ENCODE results near the gene SCARB1.
A peak's percentile ranks its signal among the peaks of the same experiment; 100 is the strongest.

Gene SCARB1

DNA sequence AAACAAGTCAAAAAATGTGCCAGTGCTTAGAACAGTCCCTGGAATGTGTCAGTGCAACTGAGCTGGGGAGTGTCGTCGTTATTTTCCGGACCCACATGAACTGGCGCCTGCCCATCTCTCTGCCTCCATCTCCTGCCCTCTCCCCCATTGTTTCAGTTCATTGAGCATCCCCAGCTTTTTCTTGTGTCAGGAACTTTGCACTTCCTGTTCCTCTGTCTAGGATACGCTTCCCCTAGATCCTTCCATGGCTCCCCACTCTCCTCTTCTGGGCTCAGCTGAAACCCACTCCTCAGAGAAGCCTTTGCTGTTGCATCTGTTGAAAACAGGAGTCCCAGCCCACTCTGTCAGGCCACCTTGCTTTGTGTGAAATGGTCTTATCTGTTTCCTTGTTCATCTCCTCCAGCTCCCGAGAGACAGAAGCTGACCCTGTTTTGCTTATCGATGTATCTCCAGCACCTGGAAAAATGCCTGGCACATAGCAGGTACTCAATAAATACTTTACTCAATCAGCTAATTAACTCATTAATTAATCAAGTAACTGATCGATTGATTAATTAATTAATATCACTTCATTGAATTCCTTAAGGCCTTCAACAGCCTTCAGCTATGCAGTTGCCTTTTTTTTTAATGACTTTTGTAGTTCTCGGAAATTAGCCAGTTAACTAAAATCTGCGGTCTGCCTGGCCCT is 2.7 kb upstream of the SCARB1 start:
- Histone ChIP-seq H3K27me3 (ENCODE audit: control insufficient read depth, insufficient read depth, low read length) (no peaks in the 10 kb centered on the region), H3K36me3 (ENCODE audit: control insufficient read depth, insufficient read depth, low read length) (no peaks in the 10 kb centered on the region), H3K27ac (ENCODE audit: low read depth, low read length) (no peak overlapping the region), H3K4me1 (ENCODE audit: control insufficient read depth, insufficient read depth, low read length) (peaks cover 2% of the 10 kb centered on the region), H3K9ac (ENCODE audit: low read length) (no peak overlapping the region), H3K4me3 (ENCODE audit: low read length) (no peak overlapping the region)

DNA sequence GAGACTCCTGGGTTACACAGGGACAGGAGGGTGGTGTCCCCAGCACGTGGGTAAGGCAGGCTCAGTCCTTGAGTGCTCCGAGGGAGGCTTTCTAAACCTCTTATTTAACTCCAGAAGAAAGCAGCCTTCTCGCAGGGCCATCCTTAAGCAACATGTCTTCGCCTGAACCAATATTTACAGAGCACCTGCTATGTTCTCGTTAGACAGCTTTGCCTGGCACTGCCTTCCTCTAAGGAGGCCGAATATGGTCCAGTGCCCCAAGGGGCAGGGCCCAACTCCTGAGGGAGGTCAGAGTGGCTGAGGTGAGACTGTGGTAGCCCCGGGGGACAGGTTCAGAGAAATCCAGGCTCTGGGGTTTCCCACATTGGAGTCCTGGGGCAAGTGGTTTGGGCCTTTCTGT is 2.1 kb upstream of the SCARB1 start:
- Histone ChIP-seq H3K27me3 (ENCODE audit: control insufficient read depth, insufficient read depth, low read length) (no peaks in the 10 kb centered on the region), H3K9ac (ENCODE audit: low read length) (no peak overlapping the region), H3K27ac (ENCODE audit: low read depth, low read length) (no peak overlapping the region), H3K4me1 (ENCODE audit: control insufficient read depth, insufficient read depth, low read length) (peaks cover 2% of the 10 kb centered on the region), H3K4me3 (ENCODE audit: low read length) (no peak overlapping the region), H3K36me3 (ENCODE audit: control insufficient read depth, insufficient read depth, low read length) (no peaks in the 10 kb centered on the region)

DNA sequence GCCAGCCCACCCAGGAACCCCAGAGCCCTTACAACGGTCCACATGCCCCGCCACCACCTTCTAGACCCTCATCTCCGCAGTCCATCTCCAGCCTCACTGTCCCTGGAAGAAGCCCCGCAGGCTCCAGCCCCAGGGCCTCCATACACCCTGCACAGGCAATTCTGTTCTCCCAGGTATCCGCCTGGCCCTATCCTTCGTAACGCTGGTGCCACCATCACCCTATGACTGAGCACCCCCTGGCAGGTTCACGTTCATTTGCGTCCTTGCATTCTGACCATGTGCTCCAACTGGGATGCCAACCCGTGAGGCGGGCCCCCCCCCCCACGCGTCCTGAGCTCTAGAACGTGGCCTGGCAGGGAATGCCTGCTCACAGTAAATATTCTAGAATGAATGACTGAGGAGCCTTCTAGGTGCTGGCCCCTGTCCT is 675 bp upstream of the SCARB1 start:
- Histone ChIP-seq H3K9ac (ENCODE audit: low read length) (no peak overlapping the region), H3K4me3 (ENCODE audit: low read length) (peak overlapping the region; percentile 68), H3K27ac (ENCODE audit: low read depth, low read length) (no peak overlapping the region), H3K4me1 (ENCODE audit: control insufficient read depth, insufficient read depth, low read length) (peaks cover 2% of the 10 kb centered on the region), H3K27me3 (ENCODE audit: control insufficient read depth, insufficient read depth, low read length) (no peaks in the 10 kb centered on the region), H3K36me3 (ENCODE audit: control insufficient read depth, insufficient read depth, low read length) (no peaks in the 10 kb centered on the region)

DNA sequence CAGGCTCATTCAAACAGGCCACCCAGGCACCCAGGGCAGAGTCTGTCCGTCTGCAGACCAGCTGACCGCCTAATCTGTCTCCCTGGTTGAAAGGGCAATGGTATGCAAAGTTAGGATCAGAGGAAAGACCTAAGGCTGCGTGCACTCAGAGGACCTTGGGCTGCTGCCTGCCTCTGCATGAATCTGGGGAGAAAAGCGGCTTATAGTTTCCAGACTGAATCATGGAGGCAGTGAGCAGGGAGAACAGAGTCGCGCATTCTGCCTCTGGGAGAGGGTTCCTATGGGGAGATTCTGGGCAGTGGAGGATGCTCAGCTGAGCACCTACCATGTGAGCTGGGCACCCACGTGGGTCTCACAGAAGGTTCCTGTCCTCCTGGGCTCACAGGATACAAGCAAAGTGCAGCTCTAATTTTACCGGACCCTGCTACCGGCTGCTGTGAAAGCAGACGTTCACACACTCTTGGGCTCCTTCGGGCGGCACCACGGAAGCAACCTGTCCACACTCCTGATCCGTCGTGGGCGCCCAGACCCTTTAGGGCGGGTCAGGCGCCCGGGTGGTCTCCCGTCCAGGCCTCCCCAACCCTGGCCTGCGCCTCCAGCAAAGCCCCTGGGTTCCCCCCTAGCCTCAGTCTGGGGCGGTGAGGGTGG is 772 bp downstream of the SCARB1 start:
- H3K27ac ChIP-seq (ENCODE audit: low read depth, low read length) = no peak overlapping the region
- no peaks in the 10 kb centered on the region for H3K27me3 ChIP-seq (ENCODE audit: control insufficient read depth, insufficient read depth, low read length)
- peak overlapping the region; percentile 88 for H3K4me3 ChIP-seq (ENCODE audit: low read length)
- no peaks in the 10 kb centered on the region for H3K36me3 ChIP-seq (ENCODE audit: control insufficient read depth, insufficient read depth, low read length)
- peaks cover 2% of the 10 kb centered on the region for H3K4me1 ChIP-seq (ENCODE audit: control insufficient read depth, insufficient read depth, low read length)
- H3K9ac ChIP-seq (ENCODE audit: low read length) = no peak overlapping the region

DNA sequence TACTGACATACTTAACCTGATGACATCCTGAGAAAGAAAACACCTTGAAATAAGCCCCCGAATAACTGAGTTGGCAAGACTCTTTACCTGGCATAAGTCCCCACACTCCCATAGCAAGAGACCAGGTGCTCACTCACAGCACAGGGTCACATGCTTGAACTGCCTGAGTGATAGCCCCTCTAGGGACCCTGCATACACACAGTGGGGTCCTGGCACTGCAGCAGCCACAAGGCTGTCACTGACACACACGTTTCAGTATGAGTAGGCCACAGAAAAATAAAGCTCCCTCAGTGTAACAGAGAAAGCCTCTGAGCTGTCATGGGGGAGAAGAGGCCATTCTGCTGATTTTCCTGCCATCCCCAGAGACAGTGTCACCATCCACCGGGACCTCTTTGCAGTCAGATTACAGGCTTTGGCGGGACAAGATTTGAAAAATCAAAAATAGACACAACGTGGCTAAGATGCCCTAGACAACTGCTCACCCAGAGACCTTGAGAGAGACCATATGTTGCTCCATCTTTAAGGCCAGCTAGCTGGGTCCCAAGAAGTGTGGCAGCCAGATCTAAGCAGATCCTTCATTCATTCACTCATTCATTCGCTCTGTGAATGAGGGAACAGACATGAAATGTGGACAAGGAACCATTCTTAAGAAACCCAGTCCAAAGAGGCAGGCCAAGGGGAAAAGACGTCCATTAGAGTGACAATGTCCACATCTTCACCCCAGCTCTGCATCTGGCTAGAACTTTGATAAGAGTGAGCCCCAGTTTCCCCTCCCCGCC is 1.6 kb downstream of the SCARB1 start:
- Histone ChIP-seq H3K36me3 (ENCODE audit: control insufficient read depth, insufficient read depth, low read length) (no peaks in the 10 kb centered on the region), H3K27ac (ENCODE audit: low read depth, low read length) (no peak overlapping the region), H3K9ac (ENCODE audit: low read length) (no peak overlapping the region), H3K27me3 (ENCODE audit: control insufficient read depth, insufficient read depth, low read length) (no peaks in the 10 kb centered on the region), H3K4me3 (ENCODE audit: low read length) (no peak overlapping the region), H3K4me1 (ENCODE audit: control insufficient read depth, insufficient read depth, low read length) (peaks cover 2% of the 10 kb centered on the region)

DNA sequence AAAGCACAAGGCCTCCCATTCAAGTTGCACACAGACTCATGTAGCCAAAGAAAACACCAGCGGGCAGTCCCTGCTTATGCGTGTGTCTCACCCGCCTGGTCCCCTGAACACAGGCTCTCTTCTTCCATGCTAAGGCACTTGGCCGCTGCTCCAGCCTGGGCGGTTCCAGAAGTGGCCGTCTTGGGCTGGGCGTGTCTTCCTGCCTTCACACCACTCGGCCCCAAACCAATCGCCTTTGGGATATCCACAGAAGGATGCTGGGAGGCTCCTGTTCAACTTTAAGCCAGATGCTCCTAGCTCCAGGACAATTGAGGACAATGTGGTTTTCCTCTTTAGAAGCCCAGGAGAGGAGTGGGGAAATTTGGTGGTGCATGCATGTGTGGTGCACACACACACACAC is 2.2 kb downstream of the SCARB1 start:
- H3K27me3 ChIP-seq (ENCODE audit: control insufficient read depth, insufficient read depth, low read length) = no peaks in the 10 kb centered on the region
- no peak overlapping the region for H3K4me3 ChIP-seq (ENCODE audit: low read length)
- H3K4me1 ChIP-seq (ENCODE audit: control insufficient read depth, insufficient read depth, low read length) = peaks cover 4% of the 10 kb centered on the region
- no peak overlapping the region for H3K27ac ChIP-seq (ENCODE audit: low read depth, low read length)
- no peaks in the 10 kb centered on the region for H3K36me3 ChIP-seq (ENCODE audit: control insufficient read depth, insufficient read depth, low read length)
- no peak overlapping the region for H3K9ac ChIP-seq (ENCODE audit: low read length)

DNA sequence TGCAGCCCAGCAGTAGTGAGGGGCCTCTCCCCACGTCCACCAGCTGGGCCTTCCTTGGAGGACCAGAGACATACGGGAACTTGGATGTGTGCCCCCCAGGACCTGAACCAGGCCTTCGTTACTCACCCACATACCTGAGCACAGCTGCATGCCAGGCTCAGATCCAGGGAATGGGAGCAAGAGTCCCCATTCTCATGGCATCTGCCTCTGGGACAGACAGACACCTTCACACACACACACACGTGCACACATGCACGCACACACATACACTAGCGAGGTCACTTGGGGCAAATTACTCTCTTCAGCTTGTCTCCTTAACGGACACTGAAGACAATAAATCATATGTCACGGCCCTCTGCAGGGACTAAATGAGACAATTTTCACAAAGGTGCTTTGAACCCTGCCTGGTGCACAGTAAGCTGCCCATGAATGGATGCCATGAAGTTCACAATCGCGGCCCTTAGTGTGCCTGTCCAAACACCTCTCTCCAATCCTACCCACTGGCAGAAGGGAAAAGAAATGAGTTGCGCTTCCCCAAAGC is 5.7 kb downstream of the SCARB1 start:
- Histone ChIP-seq H3K27me3 (ENCODE audit: control insufficient read depth, insufficient read depth, low read length) (no peaks in the 10 kb centered on the region), H3K27ac (ENCODE audit: low read depth, low read length) (no peak overlapping the region), H3K9ac (ENCODE audit: low read length) (no peak overlapping the region), H3K4me3 (ENCODE audit: low read length) (no peak overlapping the region), H3K36me3 (ENCODE audit: control insufficient read depth, insufficient read depth, low read length) (no peaks in the 10 kb centered on the region), H3K4me1 (ENCODE audit: control insufficient read depth, insufficient read depth, low read length) (peaks cover 7% of the 10 kb centered on the region)

DNA sequence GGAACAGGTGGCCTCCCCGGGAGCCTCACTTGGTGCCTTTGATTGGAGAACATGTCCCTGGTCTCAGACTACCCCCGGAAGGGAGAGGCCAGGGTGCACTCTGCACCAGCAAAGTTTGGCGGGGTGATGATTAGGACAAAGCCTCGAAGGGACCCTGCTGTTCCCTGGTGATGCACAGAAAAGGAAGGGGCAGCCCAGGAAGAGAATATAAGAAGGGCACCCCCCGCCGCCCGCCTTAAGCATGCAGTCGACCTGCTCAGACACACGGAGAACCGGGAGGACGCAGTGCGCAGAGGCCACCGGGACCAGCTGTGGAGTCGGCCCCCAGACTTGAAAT is 6.9 kb downstream of the SCARB1 start:
- Histone ChIP-seq H3K27ac (ENCODE audit: low read depth, low read length) (no peak overlapping the region), H3K9ac (ENCODE audit: low read length) (no peak overlapping the region), H3K27me3 (ENCODE audit: control insufficient read depth, insufficient read depth, low read length) (no peaks in the 10 kb centered on the region), H3K4me1 (ENCODE audit: control insufficient read depth, insufficient read depth, low read length) (peaks cover 7% of the 10 kb centered on the region), H3K4me3 (ENCODE audit: low read length) (no peak overlapping the region), H3K36me3 (ENCODE audit: control insufficient read depth, insufficient read depth, low read length) (no peaks in the 10 kb centered on the region)

DNA sequence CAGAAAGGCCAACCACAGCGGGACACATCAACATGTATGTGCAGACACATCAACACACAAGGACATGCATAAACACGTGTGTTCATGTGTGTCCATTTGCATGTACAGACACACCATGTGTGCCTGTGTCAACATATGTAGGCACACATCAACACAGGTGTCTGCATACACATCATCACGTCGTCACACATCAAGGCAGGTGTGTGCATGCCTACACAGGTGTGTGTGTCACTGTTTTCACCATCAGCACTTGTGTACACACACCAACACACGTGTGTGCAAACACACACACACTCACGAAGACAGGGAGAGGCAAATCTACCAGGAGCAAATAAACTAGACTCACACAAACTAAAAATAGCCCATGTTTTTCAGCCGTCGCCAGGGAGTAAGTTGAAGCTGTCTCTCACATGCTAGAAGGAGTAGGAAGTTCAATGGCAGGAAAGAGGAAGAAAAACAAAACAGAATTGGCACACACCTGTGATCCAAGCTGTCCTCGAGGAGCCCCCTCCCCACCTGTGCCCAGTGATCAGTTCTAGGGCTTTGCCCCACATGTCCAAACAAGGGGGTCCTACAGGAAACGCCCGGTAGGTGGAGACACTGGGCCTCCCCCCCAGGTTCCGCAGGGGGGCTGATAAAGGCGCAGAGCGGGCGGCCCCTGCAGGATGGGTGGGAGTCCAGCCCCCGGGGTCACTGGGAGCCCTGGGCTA is 7.4 kb downstream of the SCARB1 start:
- H3K4me1 ChIP-seq (ENCODE audit: control insufficient read depth, insufficient read depth, low read length) = peaks cover 7% of the 10 kb centered on the region
- no peak overlapping the region for H3K27ac ChIP-seq (ENCODE audit: low read depth, low read length)
- H3K9ac ChIP-seq (ENCODE audit: low read length) = no peak overlapping the region
- H3K36me3 ChIP-seq (ENCODE audit: control insufficient read depth, insufficient read depth, low read length) = no peaks in the 10 kb centered on the region
- H3K4me3 ChIP-seq (ENCODE audit: low read length) = no peak overlapping the region
- no peaks in the 10 kb centered on the region for H3K27me3 ChIP-seq (ENCODE audit: control insufficient read depth, insufficient read depth, low read length)

DNA sequence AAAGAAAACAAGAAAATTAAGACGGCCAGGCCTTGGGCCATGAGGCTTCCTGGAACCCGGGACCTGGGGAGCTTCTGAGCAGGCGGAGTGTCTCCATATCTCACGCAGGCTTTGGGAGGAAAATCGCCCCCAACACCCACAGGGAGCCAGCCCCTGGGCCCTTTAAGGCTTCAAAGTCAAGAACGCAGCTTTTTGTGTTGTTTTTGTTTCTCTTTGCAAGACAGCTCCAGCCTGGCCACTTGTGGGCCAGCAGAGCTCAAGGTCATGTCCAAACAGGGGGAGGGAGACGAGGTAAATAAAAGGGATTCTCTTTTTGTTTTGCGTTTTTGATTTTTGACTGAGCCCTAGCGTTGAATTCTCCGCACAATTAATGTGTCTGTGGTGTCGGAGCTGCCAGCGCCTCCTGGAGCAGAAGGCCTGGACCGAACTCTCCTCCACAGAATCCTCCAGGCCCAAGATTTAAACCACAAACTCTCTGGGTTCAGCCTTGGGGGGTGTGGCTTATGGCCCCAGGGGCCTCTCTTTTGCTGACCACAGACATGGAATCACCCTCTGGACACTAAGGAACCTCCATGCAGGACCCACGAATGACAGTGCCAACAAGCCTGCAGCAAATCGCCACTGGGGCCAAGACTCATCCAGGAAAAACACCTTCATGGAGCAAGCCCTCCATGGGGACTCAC is 8.2 kb downstream of the SCARB1 start:
- Histone ChIP-seq H3K9ac (ENCODE audit: low read length) (no peak overlapping the region), H3K27me3 (ENCODE audit: control insufficient read depth, insufficient read depth, low read length) (no peaks in the 10 kb centered on the region), H3K36me3 (ENCODE audit: control insufficient read depth, insufficient read depth, low read length) (no peaks in the 10 kb centered on the region), H3K27ac (ENCODE audit: low read depth, low read length) (no peak overlapping the region), H3K4me3 (ENCODE audit: low read length) (no peak overlapping the region), H3K4me1 (ENCODE audit: control insufficient read depth, insufficient read depth, low read length) (peaks cover 7% of the 10 kb centered on the region)

DNA sequence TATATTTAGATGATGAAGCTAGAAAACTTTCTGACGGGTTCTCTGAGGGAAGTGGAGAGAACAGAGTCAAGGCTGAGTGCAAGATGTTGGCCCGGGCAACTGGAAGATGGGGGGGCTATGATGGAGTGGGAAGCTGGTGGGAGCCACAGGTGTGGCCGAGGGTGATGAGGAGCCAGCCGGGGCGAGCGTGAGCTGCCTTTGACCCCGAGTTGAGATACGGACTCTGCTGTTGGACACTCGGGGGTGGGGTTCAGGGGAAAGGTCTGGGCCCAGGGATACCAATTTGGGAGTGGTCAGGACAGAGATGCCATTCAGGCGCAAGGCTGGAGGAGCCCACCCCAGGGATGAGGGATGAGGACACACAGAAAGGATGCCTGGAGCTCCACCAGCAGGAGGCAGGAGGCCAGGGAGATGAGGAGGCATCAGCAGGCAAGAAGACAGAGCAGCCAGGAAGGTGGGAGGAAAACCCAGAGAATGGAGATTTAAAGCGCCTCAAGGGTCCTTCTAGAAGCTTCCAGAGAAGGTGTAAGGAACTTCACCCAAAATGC is 9.0 kb downstream of the SCARB1 start:
- no peak overlapping the region for H3K9ac ChIP-seq (ENCODE audit: low read length)
- no peaks in the 10 kb centered on the region for H3K27me3 ChIP-seq (ENCODE audit: control insufficient read depth, insufficient read depth, low read length)
- no peak overlapping the region for H3K4me3 ChIP-seq (ENCODE audit: low read length)
- peaks cover 7% of the 10 kb centered on the region for H3K4me1 ChIP-seq (ENCODE audit: control insufficient read depth, insufficient read depth, low read length)
- no peak overlapping the region for H3K27ac ChIP-seq (ENCODE audit: low read depth, low read length)
- no peaks in the 10 kb centered on the region for H3K36me3 ChIP-seq (ENCODE audit: control insufficient read depth, insufficient read depth, low read length)
